HL-60 (cell line): ENCODE results near the gene LDLRAD3.

Experiments used
- DNase-seq, 2 experiments: peaks; one replicate each; pipeline ENCODE4 v3.0.0-alpha.2; 2010 to 2020; ENCODE audit warnings: low read depth in 1 of 2, low spot score in 1 of 2
- H3K27ac ChIP-seq: fragments of 250-450 bp; sonication (Bioruptor Pico); replicated peaks from 2 replicates; pipeline ENCODE4 v1.5.1; 2020; ENCODE audit warnings: mild to moderate bottlenecking, moderate library complexity
- H3K27me3 ChIP-seq: fragments of 250-450 bp; sonication (Bioruptor Pico); 2 replicates; pipeline ENCODE4 v1.5.1; 2021; ENCODE audit warnings: mild to moderate bottlenecking, moderate library complexity; ENCODE audit not compliant: insufficient read depth, poor library complexity, severe bottlenecking
- H3K4me3 ChIP-seq: replicated peaks from 2 replicates; pipeline ENCODE4 v1.5.1; 2011; ENCODE audit warnings: mild to moderate bottlenecking, control low read depth, low read length; ENCODE audit not compliant: insufficient read depth
- GABPA ChIP-seq: IDR thresholded peaks from 2 replicates; pipeline ENCODE4 v1.6.1; 2012; ENCODE audit warnings: low read depth
- POLR2AphosphoS5 ChIP-seq: IDR thresholded peaks from 2 replicates; pipeline ENCODE4 v1.6.1; 2012; ENCODE audit warnings: low read depth
- SPI1 ChIP-seq: IDR thresholded peaks from 2 replicates; pipeline ENCODE4 v1.6.1; 2012; ENCODE audit warnings: low read depth, mild to moderate bottlenecking, borderline replicate concordance
- TF ChIP-seq, protein P1 (sequence below): IDR thresholded peaks from one replicate; pipeline ENCODE4 v1.5.1; 2011; ENCODE audit warnings: low read length, control low read depth, inconsistent platforms; ENCODE audit not compliant: insufficient read depth
- TF ChIP-seq, protein P2 (sequence below): IDR thresholded peaks from 2 replicates; pipeline ENCODE4 v1.6.1; 2012; ENCODE audit warnings: low read depth; ENCODE audit not compliant: insufficient replicate concordance

Gene LDLRAD3

DNA sequence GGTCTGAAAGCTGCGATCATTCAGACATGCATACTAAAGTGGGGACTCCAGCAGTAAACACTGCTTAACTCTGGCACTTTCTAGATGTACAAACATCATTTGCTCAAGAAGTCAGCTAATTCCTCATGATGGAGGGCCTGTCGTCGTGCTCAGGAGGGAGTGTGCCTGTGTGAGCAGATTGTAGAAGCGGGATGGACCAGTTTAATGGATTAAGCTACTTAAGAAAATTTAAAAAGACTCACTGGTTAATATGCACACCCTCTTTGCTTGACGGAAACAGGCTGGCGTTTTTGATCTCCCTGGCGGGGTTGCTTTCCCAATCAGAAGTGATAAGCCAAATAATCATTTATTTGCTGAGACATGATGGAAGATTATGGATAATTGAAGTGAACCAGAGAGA, 79.0 kb downstream of the LDLRAD3 start:
- no peak for TF ChIP-seq SPI1
- TF ChIP-seq, protein P1, sequence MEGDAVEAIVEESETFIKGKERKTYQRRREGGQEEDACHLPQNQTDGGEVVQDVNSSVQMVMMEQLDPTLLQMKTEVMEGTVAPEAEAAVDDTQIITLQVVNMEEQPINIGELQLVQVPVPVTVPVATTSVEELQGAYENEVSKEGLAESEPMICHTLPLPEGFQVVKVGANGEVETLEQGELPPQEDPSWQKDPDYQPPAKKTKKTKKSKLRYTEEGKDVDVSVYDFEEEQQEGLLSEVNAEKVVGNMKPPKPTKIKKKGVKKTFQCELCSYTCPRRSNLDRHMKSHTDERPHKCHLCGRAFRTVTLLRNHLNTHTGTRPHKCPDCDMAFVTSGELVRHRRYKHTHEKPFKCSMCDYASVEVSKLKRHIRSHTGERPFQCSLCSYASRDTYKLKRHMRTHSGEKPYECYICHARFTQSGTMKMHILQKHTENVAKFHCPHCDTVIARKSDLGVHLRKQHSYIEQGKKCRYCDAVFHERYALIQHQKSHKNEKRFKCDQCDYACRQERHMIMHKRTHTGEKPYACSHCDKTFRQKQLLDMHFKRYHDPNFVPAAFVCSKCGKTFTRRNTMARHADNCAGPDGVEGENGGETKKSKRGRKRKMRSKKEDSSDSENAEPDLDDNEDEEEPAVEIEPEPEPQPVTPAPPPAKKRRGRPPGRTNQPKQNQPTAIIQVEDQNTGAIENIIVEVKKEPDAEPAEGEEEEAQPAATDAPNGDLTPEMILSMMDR = no peak
- no peak for TF ChIP-seq GABPA
- TF ChIP-seq POLR2AphosphoS5 = no peak
- TF ChIP-seq, protein P2, sequence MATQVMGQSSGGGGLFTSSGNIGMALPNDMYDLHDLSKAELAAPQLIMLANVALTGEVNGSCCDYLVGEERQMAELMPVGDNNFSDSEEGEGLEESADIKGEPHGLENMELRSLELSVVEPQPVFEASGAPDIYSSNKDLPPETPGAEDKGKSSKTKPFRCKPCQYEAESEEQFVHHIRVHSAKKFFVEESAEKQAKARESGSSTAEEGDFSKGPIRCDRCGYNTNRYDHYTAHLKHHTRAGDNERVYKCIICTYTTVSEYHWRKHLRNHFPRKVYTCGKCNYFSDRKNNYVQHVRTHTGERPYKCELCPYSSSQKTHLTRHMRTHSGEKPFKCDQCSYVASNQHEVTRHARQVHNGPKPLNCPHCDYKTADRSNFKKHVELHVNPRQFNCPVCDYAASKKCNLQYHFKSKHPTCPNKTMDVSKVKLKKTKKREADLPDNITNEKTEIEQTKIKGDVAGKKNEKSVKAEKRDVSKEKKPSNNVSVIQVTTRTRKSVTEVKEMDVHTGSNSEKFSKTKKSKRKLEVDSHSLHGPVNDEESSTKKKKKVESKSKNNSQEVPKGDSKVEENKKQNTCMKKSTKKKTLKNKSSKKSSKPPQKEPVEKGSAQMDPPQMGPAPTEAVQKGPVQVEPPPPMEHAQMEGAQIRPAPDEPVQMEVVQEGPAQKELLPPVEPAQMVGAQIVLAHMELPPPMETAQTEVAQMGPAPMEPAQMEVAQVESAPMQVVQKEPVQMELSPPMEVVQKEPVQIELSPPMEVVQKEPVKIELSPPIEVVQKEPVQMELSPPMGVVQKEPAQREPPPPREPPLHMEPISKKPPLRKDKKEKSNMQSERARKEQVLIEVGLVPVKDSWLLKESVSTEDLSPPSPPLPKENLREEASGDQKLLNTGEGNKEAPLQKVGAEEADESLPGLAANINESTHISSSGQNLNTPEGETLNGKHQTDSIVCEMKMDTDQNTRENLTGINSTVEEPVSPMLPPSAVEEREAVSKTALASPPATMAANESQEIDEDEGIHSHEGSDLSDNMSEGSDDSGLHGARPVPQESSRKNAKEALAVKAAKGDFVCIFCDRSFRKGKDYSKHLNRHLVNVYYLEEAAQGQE = no peak
- no peak overlapping the region for H3K27ac ChIP-seq
- H3K4me3 ChIP-seq = no peak overlapping the region
- no peak for DNase-seq
- H3K27me3 ChIP-seq = no peaks in the 10 kb centered on the region

DNA sequence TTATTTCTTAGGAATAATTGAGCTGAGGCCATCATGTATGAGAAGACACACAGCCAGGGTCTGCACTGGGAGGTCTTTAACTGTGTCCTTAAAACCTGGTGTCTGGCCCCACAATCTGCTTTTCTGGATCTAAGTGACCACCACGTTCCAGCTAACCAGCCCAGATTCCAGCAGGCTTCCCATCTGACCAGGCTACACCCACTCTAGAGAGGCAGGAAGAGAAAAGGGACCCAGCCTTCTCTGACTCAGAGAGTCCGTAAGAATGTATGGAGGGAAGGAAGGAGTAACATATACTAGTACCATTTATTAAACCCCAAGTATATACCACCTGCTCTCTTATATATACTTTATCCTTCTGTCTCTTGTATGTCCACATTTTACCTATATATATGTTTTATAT, 80.1 kb downstream of the LDLRAD3 start:
- no peak for DNase-seq
- no peak for TF ChIP-seq SPI1
- TF ChIP-seq, protein P2 = no peak
- TF ChIP-seq POLR2AphosphoS5 = no peak
- TF ChIP-seq, protein P1 = no peak
- TF ChIP-seq GABPA = no peak
- Histone ChIP-seq H3K27ac (no peak overlapping the region), H3K4me3 (no peak overlapping the region), H3K27me3 (no peaks in the 10 kb centered on the region)

DNA sequence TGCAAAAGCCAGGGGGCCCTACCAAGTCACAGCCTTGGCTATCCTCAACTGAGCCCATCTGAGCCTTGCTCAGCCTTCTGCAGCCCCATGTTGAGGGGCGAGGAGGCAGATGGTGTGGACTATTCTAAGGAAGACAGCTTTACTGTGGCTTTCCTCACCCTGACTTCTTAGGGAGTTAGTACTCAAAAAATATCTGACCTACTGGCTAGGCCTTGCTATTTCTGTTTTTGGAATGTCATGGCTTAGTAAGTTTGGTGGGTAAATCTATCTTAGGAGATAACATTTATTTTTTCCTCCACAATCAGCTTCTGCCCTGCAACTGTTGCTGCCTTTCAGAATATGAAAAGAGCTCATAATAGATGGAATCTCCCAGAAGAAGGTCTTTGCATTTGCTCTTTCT, 80.9 kb downstream of the LDLRAD3 start:
- Histone ChIP-seq H3K27ac (no peak overlapping the region), H3K27me3 (no peaks in the 10 kb centered on the region), H3K4me3 (no peak overlapping the region)
- TF ChIP-seq POLR2AphosphoS5 = no peak
- no peak for DNase-seq

DNA sequence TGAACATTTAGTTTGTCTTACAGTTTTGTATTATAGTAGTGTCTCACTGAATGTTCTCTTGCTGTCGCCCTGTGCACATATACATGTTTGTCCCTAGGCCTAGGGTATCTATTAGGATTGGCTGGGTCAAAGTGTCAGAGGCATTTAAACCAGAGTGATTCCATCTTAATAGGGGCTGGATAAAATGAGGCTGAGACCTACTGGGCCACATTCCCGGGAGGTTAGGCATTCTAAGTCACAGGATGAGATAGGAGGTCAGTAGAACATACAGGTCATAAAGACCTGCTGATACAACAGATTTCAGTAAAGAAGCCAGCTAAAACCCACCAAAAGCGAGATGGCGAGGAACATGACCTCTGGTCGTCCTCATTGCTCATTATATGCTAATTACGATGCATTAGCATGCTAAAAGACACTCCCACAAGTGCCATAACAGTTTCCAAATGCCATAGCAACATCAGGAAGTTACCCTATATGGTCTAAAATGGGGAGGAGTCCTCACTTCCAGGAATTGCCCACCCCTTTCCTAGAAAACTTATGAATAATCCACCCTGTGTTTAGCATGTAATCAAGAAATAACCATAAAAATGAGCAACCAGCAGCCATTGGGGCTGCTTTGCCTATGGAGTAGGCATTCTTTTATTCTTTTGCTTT, 82.6 kb downstream of the LDLRAD3 start:
- DNase-seq = no peak
- no peaks in the 10 kb centered on the region for H3K27me3 ChIP-seq
- no peak overlapping the region for H3K4me3 ChIP-seq
- H3K27ac ChIP-seq = no peak overlapping the region
- TF ChIP-seq POLR2AphosphoS5 (no peak), SPI1 (no peak), GABPA (no peak)
- TF ChIP-seq, protein P2 = no peak
- TF ChIP-seq, protein P1 = no peak
